NCI-H345 treated with DMSO at 0.1 percent for 48 hours (cell line): Measurements from ENCODE around the gene FMO2.

Experiments used
- DNase-seq: peaks from one replicate; lab custom pipeline; 2025; ENCODE audit not compliant: unreplicated experiment; lab: John Stamatoyannopoulos, UW

FMO2 gene

DNA sequence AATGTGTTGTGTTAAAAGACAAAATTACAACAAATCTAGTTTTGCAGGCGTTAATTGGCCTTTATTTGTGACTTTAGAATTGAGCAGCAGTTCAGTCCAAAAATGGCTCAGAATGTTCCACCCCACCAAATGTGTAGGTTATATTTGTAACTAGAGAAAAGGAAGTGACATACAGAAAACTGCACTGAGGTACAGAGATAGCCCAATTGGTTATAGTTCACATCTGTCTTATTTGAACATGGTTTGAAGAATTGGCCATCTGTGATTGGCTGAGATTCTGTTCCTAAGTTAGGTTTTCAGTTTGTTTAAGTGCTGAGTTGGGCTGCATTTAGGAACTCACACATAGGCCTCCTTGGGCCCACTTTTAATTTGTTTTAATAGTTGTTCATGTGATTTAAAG, 12.0 kb upstream of the FMO2 start:
- no peak for DNase-seq

GRCh38 chr1:171174560-171175294, 10.4 kb upstream of the FMO2 start:
- DNase-seq: no peak

DNA sequence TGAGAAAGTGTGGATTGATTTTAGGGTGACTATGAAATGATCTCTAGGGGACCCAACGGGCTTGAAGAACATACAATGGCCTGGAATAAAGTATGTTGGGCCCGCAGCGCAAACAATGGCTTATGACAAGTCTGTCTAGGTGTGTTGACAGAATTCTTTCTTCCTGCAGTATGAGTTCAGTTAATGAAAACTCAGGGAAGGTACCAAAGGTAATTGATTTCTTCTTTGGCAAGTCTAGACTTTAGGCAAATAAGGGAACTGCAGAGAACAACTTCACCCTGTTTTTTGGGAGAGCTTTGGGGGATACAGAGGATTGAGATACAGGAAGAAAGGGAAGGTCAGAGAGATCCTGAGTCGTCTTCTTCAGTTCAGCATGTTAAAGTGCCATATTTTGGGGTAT, 7.8 kb upstream of the FMO2 start:
- no peak for DNase-seq

DNA sequence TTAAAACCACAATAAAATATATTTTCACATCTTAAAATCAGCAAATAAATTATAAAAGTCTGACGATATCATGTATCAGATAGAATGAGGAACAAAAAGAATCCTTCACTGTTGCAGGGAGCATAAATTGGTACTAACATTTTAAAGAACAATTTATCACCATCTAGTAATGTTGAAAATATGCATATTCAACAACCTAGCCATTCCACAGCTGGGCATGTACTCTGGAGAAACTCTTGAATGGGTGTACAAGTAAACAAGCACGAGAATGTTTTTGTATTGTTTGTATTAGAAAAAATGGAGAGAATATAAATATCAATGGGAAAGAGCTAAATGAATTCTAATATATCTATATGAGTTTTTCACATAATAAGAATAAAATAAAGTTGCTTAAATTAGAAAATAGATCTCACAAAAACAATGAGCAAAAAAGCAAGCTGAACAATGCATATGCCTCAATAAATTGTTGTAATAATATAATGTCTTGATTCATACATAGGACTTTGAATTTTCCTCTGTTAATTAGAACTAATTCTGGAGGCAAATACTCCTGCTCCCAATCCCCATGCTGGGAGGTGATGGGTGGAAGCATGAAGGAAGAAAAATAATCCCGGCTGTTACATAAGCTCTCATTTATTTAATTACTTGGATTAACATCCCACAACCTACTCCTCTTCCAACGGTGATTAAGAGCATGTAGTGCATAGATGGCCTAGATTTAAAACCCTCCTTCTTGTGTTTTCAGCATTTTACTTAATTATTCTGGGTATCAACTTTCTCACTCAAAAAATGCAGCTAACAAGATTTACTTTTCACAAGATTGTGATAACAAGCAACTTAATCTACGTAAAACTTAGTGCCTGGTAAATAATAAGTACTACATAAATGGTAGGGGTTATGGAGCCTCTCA, 5.5 kb upstream of the FMO2 start:
- DNase-seq: no peak

DNA sequence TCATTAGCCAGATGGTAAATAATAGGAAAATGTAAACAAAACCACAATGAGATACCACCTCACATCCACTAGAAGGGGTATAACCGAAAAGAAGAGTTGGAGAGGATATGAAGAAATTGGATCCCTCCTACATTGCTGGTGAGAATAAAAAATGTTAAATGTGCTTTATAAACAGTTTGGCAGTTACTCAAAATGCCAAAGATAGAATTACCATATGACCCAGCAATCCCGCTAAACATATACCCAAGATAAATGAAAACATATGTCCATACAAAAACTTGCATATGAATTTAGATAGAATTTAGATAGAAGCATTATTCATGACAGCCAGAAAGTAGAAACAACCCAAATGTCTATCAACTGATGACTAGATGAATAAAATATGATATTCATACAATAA, 4.4 kb upstream of the FMO2 start:
- DNase-seq: no peak

- DNase-seq: no peak
These were observed 3.5 kb downstream of the FMO2 start for GRCh38 chr1:171188388-171189266.

DNA sequence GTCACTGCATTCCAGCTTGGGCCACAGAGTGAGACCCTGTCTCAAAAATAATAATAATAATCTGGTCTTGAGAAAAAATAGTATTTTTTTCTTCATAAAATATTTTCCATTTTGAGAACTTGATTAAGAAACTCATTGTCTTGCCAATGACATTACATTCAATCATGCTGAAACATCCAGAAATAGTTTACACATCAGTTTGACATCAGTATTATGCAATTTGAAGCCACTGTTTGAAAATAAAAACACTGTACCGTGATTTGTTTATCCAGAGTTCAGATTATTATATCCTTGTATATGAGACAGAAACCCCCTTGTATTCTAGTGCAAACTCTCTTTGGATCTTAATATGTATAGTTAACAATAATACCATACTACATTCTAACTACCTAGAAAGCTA, 6.9 kb downstream of the FMO2 start:
- DNase-seq: no peak

DNA sequence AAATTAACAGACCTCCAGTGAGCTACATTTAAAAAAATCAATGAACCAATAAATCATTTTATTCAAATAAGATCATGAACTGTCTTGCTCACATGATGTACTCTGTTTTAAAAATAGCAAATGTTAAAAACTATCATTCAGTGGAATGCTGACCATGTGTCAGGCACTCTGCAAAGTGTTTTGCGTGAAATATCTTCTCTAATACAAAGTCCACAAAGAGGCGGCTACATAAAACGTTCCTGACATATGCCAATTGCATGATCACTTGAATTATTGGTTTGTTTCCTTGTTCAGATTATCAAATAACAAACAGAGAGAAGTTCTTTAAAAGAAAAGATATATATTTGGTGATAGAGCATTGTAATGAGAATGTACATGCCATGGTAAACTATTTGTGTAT, 10.7 kb downstream of the FMO2 start:
- DNase-seq: no peak

GRCh38 chr1:171196351-171196750, 11.3 kb downstream of the FMO2 start:
- DNase-seq: no peak

DNA sequence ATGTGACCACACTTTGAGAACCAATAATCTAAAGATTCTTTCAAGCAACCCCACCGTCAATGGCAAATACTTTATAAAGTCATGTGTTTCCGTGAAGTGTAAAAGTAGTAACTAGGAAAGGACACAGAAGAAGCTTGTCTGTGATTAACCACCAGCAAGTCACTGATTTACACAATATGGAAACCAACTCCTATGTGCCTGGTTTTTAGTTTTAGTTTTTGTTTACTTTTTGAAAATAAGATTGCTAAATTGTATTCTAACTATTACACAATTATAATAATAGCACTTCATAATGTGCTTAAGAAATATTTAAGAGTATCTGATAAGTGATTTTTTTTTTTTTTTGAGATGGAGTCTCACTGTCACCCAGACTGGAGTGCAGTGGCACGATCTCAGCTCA, 13.0 kb downstream of the FMO2 start:
- DNase-seq: no peak

GRCh38 chr1:171204296-171204695, 19.2 kb downstream of the FMO2 start:
- no peak for DNase-seq

DNA sequence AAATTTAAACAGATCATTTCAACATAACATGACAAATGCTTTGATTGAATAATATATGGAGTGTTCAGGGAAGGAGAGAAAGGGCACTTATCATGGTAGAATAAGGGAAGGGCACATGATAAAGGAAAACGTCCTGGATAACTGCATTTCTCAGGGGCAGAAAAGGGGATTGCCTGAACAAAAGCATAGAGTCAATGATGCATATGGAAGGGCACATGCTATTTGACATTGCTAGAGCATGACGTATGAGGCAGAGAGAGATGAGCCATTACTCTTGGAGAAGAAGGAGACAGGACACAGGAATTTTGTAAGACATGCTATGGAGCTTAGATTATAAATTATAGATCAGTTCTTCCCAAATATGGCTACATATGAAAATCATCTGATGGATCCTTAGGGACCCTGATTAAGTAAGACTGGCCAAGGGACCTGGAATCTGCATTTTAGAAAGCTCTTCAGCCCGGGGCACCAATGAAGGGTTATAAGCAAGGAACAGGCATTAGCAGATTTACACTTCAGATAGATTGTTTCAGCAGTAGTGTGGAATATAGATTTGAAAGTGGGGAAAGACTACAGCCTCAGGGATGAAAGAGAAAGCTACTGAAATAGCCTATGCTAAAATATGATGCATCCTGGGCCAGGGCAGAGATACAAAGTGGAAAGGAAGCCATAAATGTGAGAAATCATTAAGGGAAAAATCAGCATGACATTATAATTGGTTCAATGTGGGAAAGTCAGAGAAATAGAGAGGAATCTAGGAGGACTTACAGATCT, 21.3 kb downstream of the FMO2 start:
- DNase-seq: no peak

DNA sequence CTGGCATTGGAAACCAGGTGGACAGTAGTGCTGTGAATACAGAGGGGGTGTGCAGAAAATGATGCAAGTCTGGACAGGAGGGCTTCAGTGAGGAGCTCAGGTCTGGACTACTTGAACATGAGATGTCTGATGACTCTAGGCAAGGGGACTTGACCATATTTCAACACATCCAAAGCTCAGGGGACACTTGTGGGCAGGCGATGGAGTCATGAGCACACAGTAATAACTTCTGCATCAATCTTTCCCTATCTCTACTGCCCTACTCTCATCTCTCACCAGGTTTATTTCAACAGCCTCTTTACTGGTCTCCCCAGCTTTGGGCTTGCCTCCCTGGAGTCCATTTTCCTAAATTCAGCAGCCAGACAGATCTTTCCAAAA, 21.9 kb downstream of the FMO2 start:
- no peak for DNase-seq

GRCh38 chr1:171207377-171207776, 22.3 kb downstream of the FMO2 start:
- DNase-seq: no peak

DNA sequence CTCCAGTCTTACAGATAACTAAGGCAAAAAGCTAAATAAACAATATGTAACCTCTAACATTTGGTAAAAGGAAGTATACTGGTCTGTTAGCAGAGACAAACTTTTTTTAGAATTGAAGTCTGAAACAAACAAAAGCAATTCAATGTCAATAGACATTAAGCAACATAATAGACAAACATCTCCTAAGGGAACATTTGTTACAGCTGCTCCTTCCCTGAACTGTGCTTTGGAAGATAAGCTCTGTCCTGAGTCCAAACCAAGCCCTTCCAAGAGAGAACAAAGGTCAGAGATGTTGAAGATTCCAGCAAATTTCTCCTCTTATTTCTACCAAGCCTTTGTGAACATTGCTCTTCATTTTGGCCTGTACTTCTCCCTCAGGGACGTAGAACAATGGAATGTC, 25.3 kb downstream of the FMO2 start:
- no peak for DNase-seq

DNA sequence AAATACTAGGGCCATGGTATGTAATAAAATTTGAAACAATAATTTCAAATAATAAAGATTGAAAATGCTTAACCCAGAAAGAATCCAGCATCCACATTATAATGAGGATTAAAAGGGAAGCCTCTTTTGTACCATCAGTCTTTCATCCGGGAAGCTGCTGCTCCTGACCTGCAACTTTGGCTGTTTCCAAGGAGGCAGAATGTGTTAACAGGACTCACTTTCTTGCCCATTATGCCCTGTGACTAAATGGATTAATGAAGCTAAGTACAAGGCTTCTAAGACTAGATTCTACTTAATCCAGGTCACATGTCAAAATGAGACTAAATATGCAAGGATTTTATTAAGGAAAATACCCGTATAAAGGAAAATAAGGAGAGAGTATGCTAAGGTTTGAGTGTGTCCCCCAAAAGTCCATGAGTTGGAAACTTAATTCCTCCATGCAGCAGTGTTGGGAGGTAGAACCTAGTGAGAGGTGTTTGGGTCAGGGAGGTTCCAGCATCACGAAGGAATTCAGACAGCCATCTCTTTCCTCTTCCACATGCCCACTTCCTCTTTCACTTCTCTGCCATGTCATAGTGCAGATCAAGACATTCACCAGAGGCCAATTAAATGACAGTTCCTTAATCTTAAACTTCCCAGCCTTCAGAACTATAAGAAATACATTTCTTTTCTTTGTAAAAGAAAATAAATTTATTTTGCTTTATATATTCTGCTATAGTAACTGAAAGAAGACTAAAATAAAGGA, 27.7 kb downstream of the FMO2 start:
- no peak for DNase-seq

DNA sequence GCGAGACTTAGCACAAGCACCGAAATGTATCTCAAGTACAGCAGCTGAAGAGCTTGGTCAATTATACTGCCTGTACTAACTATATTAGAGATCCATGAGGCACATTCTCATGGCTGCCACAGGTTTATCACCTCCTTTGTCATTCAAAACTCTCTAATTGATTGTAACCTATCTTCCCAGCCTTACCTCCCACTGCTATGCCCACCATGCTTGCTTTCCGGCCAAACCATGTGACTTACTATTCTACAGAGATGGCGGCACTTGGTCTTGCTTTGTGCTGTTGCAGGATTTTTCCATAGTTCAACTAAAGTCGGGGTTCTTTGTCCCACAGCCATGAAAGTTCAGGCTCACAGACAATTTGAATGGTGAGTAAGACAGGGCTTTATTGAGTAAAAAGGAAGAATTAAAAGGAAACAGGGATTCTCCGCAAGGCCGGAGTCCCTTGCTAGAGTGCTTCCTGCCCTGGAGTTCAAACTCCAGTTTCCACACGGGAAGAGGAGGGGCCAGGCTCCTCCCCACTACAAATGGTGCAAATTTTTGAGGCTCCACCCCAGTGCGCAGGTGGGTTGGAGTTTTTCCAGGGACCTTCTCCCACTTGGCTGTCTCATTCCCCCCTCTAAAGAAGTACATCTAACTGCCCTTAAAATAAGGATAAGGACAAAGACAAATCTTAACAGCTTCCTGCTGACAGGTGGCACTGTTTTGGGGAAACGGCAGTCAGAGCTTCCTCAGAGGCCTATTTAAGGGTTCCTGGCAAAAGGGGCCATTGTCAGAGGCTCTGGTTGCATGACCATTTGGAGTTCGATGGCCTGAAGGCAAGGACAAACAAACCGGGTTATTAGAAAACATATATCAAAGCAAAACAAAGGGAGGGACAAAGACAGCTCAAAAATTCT, 28.7 kb downstream of the FMO2 start:
- DNase-seq: no peak

DNA sequence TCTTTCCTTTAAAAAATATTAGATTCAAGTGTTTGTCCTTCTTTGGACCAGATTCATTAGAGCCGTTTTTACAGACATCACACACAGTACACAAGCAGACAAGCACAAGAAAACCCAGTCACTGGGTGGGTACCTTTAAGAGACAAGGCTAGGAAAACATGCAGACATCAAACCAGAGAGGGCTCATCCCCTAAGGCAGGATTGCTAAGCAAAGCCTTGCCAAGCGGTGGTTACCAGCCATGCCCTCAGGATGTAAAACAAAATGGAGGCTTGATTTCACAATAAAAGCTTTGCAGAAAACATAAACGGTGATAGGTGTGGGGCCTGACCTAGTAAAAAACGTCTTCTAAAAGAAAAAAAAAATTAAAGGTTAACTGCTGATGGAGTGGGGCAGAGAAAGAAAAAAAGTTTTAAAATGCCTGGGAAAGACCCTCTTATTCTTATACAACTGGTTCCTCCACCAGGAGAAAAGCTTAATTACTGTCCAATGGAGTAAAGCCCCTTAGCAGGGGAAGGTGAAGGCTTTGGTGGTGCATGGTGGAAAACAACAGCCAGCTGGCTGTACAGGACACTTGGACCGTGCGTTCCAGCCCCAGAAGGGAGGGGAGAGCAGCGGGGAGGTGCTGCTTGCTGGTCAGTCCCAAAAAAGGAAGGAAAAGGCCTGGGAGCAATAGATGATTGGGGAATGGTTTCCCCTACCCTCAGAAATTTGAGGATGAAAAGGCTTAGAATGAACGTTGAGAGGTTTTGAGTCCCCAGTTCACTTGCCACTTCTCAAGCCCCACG, 32.8 kb downstream of the FMO2 start:
- DNase-seq: no peak
